Skeletal muscle cell (primary cell): ENCODE measurements around the gene ITGA3.
A peak's percentile ranks its signal among the peaks of the same experiment; 100 is the strongest.
"Not testable (repeated sequence)": the region's sequence is repeated elsewhere in the genome, so short reads cannot be mapped to it uniquely, and the experiment has no call there.

Source experiments
- DNase-seq: peaks from one replicate; pipeline ENCODE4 v3.0.0-alpha.2; 2010; ENCODE audit warnings: low read depth
- H3K4me3 ChIP-seq: 2 replicates; pipeline ENCODE4 v1.5.1; 2011; ENCODE audit warnings: low read depth, mild to moderate bottlenecking, control low read depth, low read length, moderate library complexity

ITGA3 gene

DNA sequence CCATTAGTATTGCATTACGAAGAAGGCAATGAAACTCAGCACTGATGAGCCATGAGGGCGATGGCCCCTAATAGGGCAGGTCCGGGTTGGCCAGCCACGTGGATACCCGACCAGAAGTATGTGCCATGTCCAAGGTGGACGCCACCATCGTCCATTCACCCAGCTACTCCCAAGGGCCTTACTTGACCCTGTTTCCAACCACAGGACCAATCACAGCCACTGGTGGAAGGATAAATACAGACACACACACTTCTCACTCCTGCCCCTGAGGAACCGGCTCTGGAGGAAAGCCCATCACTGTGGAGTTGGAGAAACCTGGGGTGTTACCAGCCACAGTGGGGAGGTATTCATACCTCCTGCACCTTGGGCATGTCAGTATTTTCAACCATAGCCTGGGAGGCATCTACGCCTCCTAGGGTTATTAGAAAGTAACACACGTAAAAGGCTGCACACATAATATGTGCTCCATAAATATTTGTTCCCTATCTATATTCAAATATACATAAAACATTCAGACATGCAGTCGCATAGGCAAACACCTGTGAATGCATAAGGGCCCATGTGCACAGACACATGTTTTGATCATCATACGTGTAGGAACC lies 5.4 kb upstream of the ITGA3 start:
- H3K4me3 ChIP-seq = no peak overlapping the region

DNA sequence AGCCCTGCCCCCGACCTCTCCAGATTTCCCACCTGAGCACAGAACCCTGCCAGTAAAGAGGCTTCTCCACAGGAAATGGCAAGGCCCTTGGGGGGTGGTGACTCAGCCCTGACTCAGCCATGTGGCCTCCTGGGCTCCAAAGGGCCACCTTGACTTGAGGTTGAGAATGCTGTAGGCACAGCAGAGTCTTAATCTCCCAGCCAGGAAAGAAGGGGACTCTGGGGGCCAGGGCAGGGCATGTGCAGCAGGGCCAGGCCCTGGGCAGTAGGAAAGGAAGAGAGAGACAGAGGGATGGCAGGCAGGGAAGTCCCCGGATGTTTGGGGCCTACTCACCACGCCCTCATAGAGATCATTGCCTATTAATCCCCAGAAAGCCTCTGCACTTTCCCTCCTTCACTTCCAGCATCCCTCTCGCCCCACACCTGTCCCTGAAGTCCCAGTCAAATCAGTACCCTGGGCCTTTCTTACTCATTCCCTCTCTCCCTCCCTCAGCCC lies 4.8 kb upstream of the ITGA3 start:
- H3K4me3 ChIP-seq = no peak overlapping the region
- no peak for DNase-seq

More for the DNA sequence above, 5.4 kb upstream of the ITGA3 start:
- no peak for DNase-seq

DNA sequence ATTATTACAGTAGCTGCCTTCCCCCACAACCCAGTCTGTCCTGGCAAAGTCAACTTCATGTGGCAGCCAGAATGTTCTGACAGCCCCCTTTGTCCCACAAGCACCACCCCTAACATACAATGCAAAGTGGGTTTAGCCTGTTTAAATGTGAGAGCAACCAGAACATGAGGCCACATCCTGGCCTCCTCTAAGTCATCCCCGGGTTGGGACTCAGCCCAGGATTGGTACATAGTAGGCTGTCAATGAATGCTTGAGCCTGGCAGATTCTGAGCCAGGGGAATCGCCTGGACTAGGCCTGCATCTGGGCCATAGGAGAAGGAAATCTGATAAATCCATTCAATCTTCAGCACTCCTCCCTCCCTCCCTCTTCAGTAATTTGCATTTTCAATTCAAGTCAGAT lies 4.3 kb upstream of the ITGA3 start:
- H3K4me3 ChIP-seq = no peak overlapping the region
- DNase-seq = no peak

DNA sequence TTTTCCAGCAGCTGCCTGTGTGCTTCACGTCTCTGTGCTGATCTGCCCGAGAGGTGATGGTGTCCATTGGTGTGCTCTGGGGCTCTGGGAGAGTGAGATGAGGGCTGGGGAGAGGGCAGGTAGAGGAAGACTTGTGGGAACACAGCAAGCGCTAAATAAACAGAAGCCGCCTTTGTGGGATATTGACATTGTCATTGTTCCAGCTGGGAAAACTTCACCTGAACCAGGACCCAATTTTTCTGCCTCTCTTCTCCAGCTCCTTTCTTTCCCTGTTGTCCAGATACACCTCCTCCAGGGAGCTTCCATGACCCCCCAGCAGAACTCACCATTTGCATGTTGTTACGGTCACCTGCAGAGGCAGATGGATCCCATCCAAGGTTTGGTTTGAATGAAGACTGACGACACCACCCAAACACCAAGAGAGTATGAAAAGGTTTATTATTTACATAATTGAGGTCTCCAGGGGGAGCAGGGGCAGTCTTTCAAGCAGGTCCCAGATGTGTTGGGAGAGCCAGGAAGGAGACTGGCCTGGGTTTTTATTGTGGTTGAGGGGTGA lies 3.6 kb upstream of the ITGA3 start:
- H3K4me3 ChIP-seq = no peak overlapping the region
- DNase-seq = no peak

DNA sequence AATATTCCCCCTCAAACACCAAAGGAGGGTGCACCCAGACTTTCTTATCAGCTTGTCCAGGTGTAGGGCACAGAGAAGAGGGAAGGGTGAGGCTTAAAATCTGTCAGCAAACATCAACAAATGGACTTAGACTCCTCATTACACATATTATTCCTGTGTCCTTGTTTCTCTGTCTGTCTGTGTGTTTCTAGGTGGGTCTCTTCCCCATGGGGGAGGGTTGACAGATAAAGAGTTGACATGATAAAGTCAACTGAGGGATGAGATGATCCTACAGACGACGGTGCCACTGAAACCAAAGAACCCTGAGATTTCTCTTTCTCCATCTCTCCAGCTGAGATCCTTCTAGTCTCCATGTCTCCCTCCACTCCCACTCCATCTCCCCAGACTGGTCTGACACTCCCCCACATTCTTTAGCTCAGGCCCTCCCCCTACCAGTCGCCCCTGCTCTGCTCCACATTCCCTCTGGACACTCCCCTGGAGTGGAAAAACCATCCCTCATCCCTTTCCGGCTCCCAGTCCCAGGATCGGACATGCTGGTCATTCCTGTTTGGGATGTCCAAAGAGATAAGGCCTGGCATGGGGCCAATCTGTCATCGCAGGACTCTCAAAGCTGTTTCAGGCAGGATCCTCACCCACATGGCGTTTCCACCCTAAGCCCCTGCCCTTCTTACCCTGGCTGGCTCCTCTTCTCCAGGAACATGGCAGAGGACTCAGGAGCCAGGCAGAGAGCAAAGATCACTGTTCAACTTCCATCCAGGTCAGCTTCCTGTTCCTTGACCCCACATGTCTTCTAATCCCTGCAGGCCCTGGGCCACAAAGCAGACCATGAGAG lies 2.9 kb upstream of the ITGA3 start:
- H3K4me3 ChIP-seq = no peak overlapping the region
- DNase-seq = no peak

DNA sequence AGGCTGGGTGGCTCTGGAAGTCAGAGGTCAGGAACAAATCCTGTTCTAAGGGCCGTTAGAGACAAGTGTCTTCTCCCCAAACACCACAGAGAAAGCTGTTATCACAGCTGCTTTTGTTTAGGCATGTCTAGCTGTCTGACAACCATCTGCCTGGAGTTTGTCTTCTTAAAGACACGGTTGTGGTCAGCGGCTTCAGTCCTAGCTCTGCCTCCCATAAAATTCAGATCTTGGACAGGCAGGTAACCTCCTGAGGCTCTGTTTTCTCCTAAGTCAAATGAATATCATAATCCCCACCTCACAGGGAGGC lies 2.3 kb upstream of the ITGA3 start:
- no peak for DNase-seq
- H3K4me3 ChIP-seq = no peak overlapping the region

DNA sequence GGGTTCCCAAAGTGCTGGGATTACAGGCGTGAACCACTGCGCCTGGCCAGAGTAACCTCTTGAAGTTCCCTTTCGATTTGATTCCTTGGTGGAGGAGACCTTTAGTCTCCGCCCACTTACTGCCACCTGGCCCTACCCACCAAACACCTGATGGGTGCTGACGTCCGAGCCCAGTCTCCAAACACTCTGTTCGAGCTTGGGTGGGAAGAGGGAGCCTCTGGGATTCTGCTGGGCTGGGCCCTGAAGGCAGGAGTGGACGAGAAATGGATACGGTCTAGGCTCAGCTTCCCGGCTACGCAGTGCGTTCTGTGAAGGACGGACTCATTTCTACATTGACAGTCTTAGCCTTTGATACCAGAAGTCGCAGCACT lies 870 bp upstream of the ITGA3 start:
- no peak for DNase-seq

DNA sequence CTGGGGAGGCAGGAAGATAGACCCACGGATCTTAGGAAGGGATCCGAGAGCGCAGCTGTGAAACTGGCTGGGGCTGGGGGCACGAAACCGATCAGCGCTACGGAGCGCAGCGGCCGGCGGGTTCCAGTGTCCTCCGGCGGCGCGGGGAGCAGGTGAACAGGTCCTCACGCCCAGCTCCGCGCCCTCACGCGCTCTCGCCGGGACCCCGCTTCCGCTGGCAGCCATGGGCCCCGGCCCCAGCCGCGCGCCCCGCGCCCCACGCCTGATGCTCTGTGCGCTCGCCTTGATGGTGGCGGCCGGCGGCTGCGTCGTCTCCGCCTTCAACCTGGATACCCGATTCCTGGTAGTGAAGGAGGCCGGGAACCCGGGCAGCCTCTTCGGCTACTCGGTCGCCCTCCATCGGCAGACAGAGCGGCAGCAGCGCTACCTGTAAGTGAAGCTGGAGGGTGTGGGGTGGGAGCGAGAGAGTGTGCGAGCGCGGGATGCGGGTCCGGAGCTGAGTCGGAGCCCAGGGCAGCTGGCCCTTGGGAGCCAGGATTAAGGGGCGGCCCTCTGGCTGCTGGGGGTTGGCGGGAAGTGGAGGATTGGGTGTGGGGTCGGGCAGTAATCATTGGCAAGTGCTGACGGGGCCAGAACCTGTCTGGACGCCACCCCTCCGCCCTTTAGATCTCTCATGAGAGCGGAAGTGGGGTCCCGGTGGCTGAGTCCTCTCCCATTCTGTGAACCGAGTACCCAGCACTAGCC lies 479 bp downstream of the ITGA3 start:
- H3K4me3 ChIP-seq = peak overlapping the region; percentile 78
- no peak for DNase-seq

More for the DNA sequence above, 870 bp upstream of the ITGA3 start:
- H3K4me3 ChIP-seq = peak overlapping the region; percentile 78

DNA sequence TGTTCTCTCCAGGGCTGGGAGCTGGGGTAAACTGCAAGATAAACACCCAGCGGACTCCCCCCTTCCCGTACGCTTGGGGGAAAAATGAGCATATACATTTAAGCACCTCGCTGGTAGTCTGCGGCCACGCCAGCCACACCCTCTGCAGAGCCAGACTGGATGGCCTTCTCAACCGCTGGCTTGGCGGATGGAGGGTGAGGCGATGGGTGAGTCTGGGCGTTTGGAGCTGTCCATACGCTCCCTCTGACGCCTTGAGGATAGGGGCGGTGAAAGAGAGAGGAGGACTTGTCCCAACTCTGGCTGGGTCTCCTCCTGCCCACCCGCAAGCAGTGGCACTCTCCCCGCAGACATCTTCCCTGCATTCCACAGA lies 1.0 kb downstream of the ITGA3 start:
- no peak for DNase-seq
- H3K4me3 ChIP-seq = peak overlapping the region; percentile 78

DNA sequence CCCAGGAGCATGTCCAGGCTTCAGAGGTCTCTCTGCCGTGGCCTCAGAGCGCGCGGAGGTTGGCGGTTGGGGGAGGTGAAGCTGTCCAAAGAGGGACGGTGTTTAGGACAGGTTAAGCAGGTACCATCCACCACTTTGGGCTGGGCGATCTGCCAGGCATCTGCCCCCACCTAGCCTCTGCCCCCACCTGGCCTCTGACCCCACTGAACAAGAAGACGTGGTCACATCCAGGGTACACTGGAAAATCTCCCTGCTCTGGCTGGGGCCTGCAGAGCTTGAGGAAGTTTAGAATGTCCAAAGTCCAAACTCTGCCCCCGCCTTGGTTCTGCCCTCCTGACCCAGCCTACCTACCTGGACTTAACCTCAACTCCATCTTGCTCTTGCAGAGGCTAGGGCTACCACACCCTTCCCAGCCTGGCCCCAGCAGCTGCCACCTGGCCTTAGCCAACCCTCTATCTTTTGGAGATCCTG lies 1.6 kb downstream of the ITGA3 start:
- peak overlapping the region; percentile 78 for H3K4me3 ChIP-seq

DNA sequence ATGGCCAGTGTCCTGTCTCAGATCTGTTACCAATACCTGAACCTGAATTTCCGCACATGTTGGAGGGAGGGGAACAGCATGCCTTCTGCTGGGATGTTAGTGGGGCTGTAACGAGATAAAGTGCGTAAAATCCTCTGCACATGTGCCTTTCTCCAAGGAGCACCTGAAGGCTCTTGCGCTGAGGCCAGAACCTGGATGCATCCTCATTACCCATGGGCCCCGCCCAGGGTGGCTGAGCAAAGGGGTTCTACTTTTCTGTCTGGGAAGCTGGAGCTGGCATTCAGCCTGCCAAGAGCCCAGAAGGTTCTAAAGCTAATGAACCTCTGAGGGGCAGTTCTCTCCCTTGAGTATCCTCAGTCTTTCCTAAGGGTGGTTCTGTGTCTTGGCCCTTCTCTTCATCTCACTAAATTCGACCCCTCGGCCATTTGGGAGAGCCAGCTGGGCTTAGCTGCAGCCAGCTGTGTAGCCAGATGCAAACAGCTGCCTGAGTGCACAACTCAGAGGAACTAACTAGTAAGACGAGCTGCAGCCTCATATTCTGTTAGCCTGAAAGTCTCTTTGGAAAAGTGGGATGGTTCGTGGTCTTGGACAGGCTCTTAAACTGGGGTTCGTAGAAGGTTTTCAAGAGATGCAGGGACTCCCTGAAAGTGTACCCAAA lies 2.5 kb downstream of the ITGA3 start:
- peak overlapping the region; percentile 2 for H3K4me3 ChIP-seq
- no peak for DNase-seq

More for the DNA sequence above, 1.6 kb downstream of the ITGA3 start:
- no peak for DNase-seq

DNA sequence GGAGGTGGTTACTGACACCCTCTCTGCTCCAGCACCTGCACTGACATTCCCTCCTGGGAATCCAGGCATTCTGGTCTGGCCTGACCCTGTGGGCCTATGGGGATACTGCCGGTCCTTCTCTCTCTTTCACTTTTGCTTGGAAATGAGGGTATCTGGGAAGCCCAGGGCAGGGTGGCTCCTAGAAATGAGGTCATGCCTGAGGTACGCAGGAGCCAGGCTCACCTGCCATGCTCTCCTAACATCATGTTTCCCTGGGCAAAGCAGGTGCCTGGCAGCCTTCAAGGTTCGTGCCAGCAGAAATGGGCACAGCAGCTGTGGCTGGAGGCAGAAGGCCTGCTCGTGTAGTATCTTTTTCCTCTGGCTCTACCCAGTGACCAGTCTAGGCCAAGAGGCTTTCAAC lies 3.3 kb downstream of the ITGA3 start:
- H3K4me3 ChIP-seq = no peak overlapping the region
- DNase-seq = no peak

DNA sequence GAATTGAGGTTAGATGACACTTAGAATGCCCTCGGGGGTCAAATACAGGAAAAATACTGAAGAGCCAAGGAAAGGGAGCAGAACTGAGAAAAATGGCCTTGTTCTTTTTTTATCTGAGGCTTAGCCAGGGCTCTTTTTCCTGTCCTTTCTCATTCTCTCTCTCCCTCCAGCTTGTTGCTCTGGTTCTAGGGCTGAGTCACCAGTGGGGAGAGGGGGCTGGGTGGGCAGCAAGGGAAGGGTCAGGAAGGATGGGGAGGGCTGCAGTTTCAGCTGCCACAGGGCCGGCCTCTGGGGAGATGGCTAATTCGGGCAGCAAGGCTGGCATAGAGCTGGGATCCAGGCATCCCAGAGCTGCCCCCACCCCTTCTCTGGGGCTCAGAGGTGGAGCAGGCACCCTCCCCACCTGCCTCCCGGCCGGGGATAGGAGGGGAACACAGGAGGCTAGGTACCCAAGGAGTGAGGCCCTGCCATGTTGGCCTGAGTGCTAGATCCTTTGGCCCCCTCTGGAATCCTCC lies 3.9 kb downstream of the ITGA3 start:
- no peak overlapping the region for H3K4me3 ChIP-seq
- DNase-seq = no peak

DNA sequence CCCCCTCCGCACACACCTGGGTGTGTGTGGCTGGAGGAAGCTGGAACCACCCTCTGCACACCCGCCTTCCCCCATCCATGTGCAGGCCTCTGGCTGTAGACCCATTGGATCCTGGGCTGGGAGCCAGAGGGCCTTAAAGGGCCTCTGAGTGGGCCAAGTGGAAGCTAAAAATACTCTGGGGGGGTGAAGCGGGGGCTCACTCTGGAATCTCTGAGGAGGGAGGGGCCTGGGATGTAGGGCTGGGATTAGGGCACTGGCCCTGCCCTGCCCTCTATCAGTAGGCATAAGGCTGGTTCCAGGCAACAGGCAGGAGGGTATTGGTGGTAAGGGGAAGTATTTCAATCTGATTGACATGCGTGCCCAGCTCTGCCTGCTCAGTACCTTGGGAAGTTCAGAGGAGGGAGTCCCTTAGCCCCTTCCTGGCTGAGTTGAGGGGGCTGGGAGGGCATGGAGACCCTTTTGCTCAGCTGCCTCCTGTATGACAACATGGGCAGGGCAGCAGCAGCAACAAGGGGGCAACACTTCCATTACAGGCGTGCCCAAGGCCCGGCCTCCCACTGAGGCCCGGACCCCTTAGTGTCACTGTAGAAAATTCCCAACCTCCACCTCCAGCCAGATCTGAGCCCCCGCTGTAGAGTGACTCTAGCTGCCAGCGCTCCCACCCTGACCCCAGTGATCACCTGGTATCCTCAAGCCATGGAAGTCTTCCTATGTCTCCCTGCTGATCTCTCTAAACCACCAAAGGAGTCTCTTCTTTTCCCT lies 5.2 kb downstream of the ITGA3 start:
- H3K4me3 ChIP-seq = no peak overlapping the region
- DNase-seq = peak; percentile 60

DNA sequence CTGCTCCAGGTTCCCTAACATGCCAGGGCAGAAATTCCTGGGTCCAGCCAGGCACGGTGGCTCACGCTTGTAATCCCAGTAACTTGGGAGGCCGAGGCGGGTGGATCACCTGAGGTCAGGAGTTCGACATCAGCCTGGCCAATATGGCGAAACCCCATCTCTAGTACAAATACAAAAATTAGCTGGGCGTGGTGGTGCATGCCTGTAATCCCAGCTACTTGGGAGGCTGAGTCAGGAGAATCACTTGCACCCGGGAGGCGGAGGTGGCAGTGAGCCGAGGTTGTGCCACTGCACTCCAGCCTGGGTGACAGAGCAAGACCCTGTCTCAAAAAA lies 5.8 kb downstream of the ITGA3 start:
- H3K4me3 ChIP-seq, DNase-seq: not testable (repeated sequence)

DNA sequence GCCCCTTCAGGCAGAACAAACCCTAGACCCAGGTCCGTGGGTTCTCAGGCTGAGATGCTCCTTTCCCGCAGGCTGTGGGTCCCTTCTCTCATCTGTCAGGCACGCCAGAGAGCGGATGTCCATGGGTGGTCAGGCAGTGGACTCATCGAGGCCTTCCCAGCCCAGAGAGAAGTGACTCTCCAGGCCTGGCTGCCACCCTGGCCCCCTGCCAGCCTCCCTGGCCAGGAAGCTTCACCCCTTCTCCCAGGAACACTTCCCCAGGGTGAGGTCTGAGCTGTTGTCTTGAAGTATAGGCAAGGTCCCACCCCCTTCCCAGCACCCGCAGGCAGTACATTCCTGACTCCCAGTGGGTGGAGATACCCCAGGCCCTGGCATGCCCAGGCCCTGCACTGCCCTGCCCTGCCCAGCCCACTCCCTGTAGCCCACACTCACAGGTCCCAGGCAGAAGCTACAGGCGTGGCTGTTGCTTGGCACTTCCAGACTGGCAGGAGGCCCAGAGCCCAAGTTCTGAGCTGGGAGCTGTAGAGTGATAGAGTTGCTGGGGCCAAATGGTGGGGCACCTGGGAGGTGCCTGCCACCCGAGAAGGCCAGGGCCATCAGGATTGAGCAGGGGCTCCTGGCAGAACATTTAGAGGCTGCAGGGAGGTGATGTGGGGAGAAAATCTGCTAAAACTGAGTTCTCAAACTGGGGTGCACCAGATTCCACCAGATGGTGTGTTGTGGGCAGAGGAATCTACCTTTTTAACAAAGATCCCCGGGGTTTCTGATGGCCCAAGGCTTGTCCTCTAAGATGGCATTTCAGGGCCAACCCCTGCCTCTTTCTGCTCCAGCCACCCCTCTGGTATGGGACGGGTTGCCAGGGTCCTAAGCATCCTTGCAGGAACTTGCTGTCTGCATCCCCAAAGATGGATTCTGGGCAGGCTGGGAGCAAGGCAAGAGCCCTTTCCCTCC lies 6.7 kb downstream of the ITGA3 start:
- H3K4me3 ChIP-seq = no peak overlapping the region
- DNase-seq = peak; percentile 54

DNA sequence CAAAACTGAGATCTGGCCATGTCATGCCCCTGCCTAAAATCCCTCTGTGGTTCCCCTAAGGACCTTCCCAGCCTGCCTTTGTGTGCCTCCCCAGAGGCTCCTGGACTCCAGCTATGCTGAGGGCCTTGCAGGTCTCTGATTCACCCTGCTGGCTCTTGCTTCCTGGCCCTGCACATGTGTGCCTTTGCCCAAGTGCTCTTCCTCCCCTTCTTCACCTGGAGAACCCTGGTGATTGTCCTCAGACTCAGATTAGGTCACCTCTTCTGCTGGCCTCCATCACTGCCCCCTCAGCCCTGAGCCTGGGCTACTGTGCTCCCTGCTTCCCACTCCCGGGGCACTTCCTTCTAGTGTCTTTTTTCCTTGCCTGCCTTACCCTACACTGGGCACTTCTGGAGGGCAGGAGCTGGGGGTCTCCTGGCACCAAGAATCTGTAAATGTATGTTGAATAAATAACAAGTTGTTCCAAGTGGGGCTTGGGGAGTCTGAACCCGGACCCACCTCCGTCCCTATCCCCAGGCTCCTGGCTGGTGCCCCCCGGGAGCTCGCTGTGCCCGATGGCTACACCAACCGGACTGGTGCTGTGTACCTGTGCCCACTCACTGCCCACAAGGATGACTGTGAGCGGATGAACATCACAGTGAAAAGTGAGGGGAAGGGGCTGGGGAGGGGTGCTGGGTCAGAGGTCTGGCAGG lies 7.8 kb downstream of the ITGA3 start:
- H3K4me3 ChIP-seq = no peak overlapping the region

More for the DNA sequence above, 7.8 kb downstream of the ITGA3 start:
- DNase-seq = no peak
